ENCODE results near the gene SLC9A9.

DNA sequence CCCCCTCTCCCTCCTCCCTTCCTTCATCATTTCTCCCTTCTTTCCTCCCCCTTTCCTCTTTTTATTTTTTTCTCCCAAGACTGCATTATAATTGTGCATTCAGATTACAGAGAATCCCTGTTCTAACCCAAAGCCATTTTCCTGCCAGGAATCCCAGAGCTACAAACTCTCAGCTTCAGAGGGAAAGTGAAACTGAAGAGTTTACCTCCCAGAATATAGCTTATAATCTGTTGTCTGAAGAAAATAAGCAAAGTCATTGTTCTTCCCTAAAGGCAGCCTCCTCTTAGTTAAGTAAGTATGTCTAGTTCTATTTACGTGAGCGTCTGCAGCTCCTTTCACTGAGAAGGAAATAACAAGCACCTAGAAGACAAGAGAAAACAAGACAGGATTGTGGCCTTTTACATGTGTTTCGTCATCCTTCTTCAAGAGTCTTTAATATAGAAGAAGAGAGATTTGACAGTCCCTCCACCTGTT lies 631.5 kb downstream of the SLC9A9 start:
- TF ChIP-seq MAFK (IDR thresholded peaks at IDR 0.05; ENCODE audit: low read depth, low read length) (no peak), POLR2AphosphoS5 (IDR thresholded peaks at IDR 0.05; ENCODE audit: low read depth, low read length) (no peak), EZH2 (IDR thresholded peaks at IDR 0.05; ENCODE audit: low read depth, low read length, severe bottlenecking) (no peak), EP300 (IDR thresholded peaks at IDR 0.05; ENCODE audit: borderline replicate concordance in 1 of 2, low read depth in 2 of 2, low read length in 2 of 2) (no peak), RFX5 (IDR thresholded peaks at IDR 0.05; ENCODE audit: borderline replicate concordance, low read depth, low read length) (no peak), CBX5 (IDR thresholded peaks at IDR 0.05; ENCODE audit: low read depth, low read length) (no peak), TAF1 (IDR thresholded peaks at IDR 0.05; ENCODE audit: low read depth, low read length) (no peak), NRF1 (IDR thresholded peaks at IDR 0.05; ENCODE audit: low read depth, low read length) (no peak), BACH1 (IDR thresholded peaks at IDR 0.05; ENCODE audit: low read length) (no peak), ZNF274 (IDR thresholded peaks at IDR 0.05; ENCODE audit: borderline replicate concordance, extremely low read depth, low read length) (no peak), POLR2A (IDR thresholded peaks at IDR 0.05; ENCODE audit: control extremely low read depth in 1 of 2, low read depth in 2 of 2, low read length in 2 of 2) (no peak), GTF2F1 (IDR thresholded peaks at IDR 0.05; ENCODE audit: borderline replicate concordance, low read depth, low read length) (no peak)
- TF ChIP-seq, protein P1, sequence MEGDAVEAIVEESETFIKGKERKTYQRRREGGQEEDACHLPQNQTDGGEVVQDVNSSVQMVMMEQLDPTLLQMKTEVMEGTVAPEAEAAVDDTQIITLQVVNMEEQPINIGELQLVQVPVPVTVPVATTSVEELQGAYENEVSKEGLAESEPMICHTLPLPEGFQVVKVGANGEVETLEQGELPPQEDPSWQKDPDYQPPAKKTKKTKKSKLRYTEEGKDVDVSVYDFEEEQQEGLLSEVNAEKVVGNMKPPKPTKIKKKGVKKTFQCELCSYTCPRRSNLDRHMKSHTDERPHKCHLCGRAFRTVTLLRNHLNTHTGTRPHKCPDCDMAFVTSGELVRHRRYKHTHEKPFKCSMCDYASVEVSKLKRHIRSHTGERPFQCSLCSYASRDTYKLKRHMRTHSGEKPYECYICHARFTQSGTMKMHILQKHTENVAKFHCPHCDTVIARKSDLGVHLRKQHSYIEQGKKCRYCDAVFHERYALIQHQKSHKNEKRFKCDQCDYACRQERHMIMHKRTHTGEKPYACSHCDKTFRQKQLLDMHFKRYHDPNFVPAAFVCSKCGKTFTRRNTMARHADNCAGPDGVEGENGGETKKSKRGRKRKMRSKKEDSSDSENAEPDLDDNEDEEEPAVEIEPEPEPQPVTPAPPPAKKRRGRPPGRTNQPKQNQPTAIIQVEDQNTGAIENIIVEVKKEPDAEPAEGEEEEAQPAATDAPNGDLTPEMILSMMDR (IDR thresholded peaks at IDR 0.05; ENCODE audit: control extremely low read depth in 1 of 3, insufficient read depth in 1 of 3, low read depth in 1 of 3, low read length in 3 of 3): no peak
